T1000 (cell line): ENCODE measurements around the gene EREG.
"Not testable (repeated sequence)": the region's sequence is repeated elsewhere in the genome, so short reads cannot be mapped to it uniquely, and the experiment has no call there.

Experiments
- DNase-seq: peaks from one replicate; lab custom pipeline; 2025; ENCODE audit warnings: mixed read lengths; lab: John Stamatoyannopoulos, UW

The EREG gene, protein sequence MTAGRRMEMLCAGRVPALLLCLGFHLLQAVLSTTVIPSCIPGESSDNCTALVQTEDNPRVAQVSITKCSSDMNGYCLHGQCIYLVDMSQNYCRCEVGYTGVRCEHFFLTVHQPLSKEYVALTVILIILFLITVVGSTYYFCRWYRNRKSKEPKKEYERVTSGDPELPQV

DNA sequence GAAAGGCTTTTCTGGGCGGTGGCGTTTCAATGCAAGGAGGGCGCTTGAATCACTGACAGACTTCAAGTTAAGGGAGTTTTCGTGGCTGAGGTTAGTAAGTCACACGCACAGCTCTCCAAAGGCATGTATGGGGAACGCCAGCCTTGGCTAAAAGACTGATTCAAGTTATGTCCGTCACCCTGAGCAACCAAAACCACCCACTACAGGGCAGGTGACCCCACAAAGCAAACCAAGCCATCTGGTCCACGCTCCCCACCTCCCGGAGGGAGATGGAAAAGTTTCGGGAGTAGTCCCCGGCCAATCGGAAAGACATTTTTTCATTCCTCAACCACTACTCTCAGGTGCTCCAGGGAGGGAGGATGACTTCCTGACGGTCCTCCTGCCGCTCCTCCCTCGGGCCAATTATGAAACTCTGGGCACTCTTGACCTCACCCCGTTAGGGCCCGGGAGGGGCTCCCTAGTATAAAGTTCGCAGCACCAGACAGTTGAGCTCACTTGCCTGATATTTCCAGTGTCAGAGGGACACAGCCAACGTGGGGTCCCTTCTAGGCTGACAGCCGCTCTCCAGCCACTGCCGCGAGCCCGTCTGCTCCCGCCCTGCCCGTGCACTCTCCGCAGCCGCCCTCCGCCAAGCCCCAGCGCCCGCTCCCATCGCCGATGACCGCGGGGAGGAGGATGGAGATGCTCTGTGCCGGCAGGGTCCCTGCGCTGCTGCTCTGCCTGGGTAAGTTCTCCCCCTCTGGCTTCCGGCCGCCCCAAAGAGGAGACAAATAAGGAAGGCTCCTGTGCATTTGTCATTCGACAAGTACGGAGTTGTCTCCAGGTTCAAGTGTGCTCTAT, at the start of gene EREG:
TSS of gene EREG (plus strand) at position 494 of the 840 bp plus-strand sequence. CDS start at position 658, 164 bp downstream.
- no peak for DNase-seq

DNA sequence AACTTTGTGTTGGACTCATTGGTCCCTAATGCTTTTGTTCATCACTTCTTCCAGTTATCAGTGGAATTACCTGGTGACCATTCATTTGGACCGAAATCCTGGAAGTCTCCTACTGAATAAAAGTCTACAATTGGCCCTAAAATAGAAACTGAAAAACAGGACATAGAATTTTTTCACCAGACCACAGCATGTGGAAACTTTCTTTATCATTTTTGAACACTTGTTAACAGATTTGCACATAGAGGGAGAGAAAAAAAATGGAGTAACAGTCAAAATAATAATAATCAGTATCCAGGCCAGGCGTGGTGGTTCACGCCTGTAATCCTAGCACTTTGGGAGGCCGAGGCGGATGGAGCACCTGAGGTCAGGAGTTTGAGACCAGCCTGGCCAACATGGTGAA, 49.6 kb upstream of the EREG start:
- no peak for DNase-seq

DNA sequence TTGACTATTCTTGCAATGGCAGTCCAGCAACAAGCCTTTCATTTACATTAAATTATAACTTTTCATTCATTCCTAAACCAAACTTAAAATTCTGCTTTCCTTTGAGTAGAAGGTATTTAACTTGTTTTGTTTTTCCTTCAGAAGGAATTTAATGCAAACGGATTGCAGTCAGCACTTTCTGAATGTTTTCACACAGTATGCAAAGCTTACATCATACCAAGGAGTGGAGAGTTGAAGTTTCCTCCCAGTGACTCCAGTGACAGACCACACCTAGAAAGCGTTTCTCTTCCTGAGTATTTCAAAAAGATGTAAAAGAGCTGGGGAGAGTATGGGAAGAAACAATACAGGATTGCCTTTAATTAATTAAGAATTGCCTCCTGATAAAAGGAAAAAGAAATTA, 48.5 kb upstream of the EREG start:
- no peak for DNase-seq

DNA sequence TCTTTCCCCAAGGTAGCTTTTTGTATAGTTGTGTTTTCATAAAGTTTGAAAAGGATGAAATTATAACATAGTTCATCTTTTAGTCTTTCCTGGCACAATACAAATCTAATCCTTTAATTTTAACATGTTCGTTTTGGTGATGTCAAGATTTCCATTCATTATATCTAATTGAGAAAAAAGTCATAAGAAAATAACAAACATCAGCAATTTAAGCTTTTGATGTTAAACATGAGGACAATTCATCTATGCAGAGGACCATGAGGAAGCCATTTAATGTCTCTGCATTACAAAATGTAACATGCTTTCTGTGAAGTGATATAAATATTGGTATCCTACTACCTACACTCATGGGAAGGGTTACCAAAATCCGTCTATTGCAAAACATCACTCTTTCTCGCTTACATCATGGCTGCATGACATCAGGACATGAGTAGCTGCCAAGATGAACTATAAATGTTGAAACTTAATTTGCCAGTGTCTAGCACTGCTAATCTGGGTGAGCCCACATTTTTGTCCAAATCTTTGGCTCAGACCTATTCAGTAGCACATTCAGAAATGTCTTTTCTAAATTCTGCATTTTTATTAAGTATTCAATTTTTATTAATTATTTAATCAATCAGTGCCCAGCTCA, 47.2 kb upstream of the EREG start:
- DNase-seq, result no peak

DNA sequence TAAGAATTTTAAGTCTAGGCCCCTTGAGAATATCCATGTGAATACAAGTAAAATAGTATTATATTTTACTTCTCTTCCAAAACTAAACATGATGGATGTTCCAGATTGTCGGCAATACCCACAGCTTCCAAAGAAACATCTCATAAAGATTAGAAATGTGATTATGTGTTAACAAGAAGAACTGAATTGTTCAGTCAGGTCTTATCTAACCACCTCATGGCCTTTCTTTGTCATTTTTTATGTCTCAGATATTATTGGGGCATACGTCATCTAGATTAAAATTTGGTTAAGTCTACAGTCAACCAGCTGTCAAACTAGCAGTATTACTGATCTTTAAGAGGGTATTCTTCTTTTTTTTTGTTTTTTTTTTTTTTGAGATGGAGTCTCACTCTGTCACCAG, 46.7 kb upstream of the EREG start:
- DNase-seq, result no peak

DNA sequence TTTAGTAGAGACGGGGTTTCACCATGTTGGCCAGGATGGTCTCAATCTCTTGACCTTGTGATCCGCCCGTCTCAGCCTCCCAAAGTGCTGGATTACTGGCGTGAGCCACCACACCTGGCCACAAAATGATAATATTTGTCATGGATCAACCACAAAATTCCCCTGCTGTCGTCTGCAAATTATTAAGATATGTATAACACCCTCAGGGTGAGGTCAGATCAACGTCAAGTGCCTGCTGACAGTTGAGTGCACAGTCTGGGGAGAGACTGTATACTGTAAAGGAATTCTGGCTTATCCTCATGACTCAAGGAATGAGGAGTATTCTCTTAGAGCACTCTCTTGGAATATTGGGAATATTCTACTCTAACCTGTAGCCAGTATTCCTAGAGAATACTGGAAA, 45.5 kb upstream of the EREG start:
- DNase-seq, result no peak

DNA sequence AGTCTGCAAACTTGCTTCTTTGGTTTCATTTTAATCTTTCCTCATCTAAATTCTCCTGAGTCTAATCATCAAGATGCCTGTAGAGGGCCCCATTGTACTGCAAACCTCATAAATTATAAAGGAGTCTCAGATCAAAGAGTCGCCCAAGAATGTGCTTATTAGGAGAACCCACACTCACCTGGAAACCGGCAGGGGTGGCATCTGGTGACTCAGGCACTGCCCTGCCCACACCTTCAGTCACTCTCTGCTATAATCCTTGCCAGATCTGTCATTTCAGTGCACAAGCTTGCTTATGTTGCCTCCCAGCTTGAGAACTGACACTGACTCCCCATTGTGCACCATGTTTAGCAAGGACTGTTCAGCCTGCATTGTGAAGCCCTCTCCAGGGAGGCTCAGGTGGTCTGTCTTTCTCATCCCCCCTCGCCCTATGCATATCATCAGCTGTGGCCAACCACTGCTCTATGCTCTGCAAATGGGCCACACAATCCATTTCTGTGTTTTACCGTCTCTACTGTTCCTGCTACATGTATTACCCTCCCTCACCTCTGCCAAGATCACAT, 44.3 kb upstream of the EREG start:
- no peak for DNase-seq

DNA sequence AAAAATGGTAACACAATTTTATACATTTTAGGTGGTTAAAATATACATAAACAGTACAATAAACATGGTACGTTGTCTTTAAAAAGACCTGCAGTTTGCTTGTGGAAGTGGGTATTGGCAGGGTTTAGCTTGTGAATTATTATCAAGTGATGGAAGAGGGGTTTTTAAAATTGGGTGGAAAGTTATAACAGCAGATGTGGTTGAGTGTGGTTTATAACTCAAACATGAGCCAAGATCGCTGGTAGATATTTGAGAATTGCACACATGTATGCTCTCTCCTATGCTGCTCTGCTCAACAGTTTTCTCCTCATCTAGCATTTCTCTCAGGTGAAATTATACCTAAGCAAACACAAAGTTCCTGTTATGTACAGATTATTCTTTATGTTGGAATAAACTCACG, 42.6 kb upstream of the EREG start:
- no peak for DNase-seq

DNA sequence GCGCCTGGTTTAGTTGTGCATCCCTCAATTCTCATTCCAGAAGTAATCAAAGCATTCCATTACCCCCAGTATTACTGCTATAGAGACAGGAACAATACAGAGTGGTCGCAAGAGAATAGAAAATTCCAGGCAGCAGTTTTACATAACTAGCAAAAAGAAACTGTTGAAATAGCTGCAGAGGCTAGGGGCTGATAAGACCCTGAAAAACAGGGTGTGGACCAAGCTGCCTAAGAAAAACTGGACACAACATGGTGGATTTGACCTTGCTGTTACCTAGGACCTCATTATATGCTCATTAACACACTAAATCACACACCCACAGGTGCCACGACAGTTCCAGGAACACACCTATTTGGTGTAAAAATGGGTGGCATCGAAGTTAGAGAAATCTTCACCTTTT, 41.3 kb upstream of the EREG start:
- DNase-seq, result no peak

DNA sequence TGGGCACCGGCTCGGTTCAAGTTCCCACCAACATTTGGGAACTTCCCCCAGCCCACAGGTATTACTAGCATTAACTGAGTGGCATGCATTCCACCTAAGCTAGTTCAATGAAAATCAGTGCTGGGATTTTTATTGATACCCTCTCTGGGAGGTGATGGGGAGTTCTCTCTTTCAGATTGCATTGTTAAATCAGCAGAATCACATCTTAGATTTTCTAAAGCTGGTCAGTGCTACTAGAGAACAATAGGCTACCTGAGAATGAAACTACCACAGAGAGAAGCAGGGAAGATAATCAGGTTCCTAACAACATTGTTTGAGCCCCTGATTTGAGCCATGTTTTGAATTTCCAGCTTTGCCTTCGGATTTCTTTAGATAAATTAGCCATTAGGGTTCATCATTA, 40.7 kb upstream of the EREG start:
- DNase-seq, result no peak

DNA sequence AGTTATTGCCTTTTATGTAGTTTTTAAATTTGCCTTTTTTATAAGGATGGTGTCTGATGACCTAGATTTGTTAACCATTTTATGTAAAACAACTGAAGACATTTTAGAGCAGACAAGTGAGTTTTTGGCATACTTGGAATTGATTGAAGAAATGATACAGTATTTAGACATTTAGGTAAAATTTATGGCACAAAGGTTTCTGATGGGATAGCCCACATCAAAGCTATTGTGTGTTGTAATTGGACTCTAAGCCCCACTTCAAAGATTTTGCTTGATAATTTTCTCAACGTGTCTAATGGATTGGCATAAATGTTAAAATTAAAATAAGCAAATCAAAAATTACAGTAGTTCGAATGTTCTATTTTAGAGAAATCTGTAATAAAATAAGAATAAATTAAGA, 39.1 kb upstream of the EREG start:
- DNase-seq, result no peak

DNA sequence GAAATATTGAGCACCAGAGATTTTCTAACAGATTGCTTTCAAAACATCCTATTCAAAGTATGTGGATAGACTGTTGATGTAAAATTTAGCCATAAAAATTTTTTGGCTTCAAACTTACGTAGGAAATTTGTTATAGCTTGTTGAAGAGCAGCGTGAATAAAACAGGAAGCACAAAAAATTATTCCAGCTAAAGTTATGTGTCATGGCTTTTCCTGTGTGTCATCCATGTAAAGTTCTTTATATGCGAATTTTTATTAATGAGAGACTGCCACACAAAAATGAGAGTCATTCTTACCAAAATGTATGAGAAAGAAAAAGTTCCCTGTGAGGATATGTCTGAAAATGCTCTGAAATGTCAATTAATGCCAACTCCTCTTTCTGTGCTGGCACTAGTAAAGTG, 37.2 kb upstream of the EREG start:
- no peak for DNase-seq

DNA sequence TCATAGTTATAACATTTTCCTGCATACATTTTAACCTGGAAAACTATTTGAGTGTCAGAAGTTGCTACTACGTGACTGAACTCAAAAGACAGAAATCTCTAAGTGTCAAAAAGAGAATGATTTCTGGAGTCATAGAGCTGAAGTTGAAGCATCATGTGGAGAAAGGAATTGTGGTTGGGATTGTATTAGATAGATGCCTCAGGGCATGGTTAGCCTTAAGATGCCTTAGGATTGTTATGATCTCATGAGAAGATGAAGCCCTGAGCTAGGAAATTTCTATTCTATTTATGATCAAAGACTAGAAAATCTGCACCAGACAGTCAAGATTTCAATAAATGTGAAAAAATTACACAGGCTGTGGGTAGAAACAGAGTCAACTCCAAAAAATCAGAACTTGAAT, 36.4 kb upstream of the EREG start:
- no peak for DNase-seq

DNA sequence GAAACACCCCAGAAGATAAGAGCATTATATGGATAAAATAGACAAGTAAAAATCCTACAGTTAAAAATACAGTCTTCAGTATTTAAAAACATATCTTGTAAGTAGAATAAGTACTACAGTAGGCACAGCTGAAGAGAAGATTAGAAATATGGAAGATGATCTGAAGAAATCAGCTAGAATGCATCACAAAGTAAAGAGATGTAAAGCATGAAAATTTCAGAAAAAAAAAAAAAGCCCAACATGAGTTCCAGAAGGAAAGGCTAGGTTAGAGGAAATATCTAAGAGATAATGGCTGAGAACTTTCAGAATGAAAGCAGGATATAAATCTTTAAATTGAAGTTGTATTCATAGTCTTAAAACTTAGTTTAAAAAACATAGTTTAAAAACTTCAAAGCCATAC, 35.6 kb upstream of the EREG start:
- DNase-seq, result no peak

DNA sequence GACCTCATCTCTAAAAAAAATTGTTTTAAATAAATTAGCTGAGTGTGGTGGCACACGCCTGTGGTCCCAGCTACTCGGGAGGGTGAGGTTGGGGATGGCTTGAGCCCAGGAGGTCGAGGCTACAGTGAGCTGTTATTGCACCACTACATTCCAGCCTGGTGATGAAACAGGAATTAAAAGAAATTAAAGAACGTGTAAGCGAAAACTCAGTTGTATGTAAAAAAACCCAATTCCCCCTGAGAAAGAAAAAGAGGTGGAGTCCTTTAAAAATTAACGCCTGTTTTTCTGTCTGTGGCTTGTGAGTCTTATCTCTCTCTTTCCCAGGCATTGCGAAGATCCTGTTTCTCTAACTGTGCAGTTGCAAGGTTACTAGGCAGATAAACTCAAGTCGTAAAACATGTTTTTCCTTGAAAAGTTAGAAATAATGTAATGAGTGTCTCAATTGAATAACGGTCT, 34.6 kb upstream of the EREG start:
- no peak for DNase-seq

DNA sequence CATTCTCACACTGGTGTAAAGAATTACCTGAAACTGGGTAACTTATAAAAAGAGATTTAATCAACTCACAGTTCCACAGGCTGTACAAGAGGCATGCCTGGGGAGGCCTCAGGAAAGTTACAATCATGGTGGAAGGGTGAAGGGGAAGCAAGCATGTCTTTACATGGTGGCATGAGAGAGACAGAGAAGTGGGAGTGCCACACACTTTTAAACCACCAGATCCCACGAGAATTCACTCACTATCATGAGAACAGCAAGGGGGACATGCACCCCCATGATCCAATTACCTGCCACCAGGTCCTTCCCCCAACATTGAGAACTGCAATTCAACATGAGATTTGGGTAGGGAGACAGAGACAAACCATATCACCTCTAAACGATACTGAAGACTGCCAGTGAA, 33.7 kb upstream of the EREG start:
- no peak for DNase-seq

DNA sequence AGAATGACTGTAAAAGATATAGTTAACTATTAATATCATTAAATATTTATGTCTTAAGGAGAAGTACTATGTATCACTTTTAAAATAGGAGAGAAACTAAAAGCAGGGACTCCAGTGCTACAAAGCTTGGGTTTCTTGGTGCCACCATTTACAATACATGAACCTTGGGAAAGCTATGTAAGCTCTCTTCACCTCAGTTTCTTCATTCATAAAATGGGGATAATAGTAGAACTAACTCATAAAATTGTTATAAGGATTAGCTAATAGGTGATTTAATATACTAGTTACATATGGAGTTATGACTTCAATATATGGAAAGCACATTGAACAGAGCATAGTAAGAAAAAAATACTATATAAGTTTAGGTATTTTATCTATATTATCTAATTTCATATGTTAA, 33.0 kb upstream of the EREG start:
- no peak for DNase-seq

DNA sequence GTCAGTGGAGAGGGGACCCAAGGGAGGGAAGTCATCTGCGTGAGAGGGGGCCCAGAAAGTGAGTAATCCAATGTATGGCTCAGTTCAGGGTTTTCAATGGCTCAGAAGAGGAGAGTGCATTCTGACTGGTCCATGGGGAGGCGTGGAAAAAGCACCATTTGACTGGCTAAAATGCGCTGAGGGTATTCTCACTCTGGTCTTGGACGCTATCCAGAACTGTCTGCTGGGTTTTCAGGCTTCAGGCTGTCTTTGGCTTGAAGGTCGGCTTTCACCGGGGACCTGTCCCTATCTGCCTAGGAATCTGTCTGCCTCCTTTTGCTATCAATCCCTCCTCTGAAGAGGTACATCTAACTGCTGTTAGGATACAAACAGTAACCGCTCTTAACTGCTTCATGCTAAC, 30.3 kb upstream of the EREG start:
- no peak for DNase-seq

DNA sequence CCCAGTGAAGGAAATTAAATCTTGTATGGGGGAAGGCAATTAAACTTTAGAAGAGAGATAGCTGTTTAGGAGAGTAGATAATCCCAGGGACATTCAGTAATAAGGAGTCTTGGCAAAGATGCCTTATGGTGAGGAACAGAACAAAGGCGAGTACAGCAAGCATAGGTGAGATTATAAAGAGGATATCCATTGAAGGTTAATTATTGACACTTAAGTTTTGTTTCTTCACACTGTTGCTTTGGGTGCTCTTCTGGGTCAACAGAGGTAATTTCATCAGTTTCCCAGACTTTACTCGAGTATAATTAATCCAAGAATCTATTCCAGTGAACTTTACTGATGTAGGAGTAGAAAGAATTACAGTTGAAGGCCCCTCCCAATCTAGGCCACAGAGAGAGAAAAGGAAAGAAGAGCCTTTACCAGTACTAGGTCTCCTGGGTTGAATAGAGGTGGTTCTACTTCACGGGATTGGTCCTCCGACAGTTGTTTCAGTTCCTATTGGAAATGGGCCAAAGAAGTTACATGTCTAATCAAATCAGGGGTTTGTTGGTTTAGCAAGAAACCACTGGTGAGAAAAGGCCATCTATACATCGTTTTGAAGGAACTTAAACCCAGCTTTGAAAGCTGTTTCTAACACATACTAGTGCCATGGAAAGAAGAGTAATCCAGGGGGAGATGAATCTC, 29.5 kb upstream of the EREG start:
- no peak for DNase-seq

DNA sequence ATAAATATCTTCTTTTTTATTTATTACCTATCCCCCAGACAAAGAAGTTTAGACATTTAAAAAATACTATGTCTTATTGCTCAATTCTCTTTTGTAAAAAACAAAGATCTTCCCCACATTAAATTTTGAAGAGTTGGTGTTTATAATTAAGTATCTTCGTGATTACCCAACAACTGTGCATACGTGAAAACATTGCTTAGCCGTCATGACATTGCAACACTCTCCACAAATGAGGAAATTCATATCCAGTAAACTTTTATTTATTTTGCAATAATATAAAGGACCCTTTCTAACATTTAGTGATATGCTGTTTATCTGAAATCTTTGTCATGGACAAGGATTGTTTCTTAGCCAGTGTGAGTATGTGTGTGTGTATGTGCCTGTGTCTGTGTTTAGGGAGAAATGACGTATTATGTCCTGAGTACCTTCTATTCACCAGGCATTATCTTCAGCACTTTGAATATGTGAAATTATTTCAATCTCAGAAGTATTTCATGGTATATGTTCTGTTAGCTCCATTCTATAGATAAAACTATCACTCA, 26.1 kb upstream of the EREG start:
- no peak for DNase-seq

DNA sequence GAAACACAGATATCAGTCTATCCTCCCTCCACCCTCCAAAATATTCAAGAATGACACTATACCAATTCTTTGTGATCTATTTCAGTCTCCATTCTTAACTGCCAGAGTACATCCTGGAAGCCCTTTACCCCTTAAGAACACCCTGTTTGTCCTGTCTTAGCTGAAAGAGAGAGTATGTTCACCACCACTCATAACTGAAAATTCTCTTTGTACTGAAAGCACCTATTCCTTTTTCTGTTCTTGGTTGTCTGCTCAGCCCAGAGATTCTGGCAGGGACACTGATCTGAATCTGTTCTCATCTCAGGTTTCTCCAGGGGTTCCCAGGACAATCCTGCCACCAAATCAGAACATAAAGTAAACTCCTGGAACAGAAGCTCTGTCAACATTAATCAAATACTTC, 25.4 kb upstream of the EREG start:
- DNase-seq, result no peak

DNA sequence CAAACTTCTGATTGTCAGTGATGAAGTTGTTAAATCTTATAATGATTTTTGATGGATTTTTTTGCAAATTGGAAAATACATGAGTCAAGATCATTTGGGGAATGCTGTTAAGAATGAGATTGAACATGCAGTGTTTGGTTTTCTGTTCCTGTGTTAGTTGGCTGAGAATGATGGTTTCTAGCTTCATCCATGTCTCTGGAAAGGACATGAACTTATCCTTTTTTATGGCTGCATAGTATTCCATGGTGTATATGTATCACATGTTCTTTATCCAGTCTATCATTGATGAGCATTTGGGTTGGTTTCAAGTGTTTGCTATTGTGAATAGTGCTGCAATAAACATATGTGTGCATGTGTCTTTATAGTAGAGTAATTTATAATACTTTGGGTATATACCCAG, 24.5 kb upstream of the EREG start:
- not testable (repeated sequence) for DNase-seq
